Measurements from ENCODE around the gene LRRC61.

GRCh38 chr7:150380463-150380862 is 57.3 kb downstream of the LRRC61 start:
- TF ChIP-seq CTCF (conservative IDR thresholded peaks at IDR 0.05; ENCODE audit: low read depth, low read length) (no peak), EZH2 (IDR thresholded peaks at IDR 0.05; ENCODE audit: borderline replicate concordance, low read depth, low read length, poor library complexity, severe bottlenecking) (no peak)
